Neural cell (in vitro differentiated cells): Measurements from ENCODE around the gene TLE1. TPM values are rescaled to one million over a fixed set of nuclear protein-coding genes. Genes with fewer than 3 reads are reported as not detected.

Experiments
- H2AFZ ChIP-seq: fragments of 200-600, 300-800 bp; sonication (generic), shearing (Covaris generic); 2 replicates; pipeline ENCODE4 v1.6.0; 2014; ENCODE audit warnings: low read depth, mild to moderate bottlenecking, antibody characterized with exemption, low read length, moderate library complexity
- H3F3A ChIP-seq: fragments of 200-600 bp; shearing (Covaris generic); 2 replicates; pipeline ENCODE4 v1.6.1; 2016; ENCODE audit warnings: mild to moderate bottlenecking, moderate library complexity, mixed read lengths, antibody characterized with exemption, low read length; ENCODE audit not compliant: insufficient read depth, poor library complexity, severe bottlenecking
- H3K27ac ChIP-seq: fragments of 200-600, 300-800 bp; sonication (generic), shearing (Covaris generic); 2 replicates; pipeline ENCODE4 v1.5.1; 2014; ENCODE audit warnings: mild to moderate bottlenecking, low read length, moderate library complexity
- H3K27me3 ChIP-seq: fragments of 300-800, 200-600 bp; sonication (generic), shearing (Covaris generic); 2 replicates; pipeline ENCODE4 v1.6.0; 2014; ENCODE audit warnings: mild to moderate bottlenecking, low read depth, low read length, moderate library complexity; ENCODE audit not compliant: insufficient read depth
- H3K36me3 ChIP-seq: fragments of 300-800, 200-600 bp; sonication (generic), shearing (Covaris generic); 2 replicates; pipeline ENCODE4 v1.5.1; 2014; ENCODE audit warnings: mild to moderate bottlenecking, antibody characterized with exemption, low read length, moderate library complexity; ENCODE audit not compliant: insufficient read depth
- H3K4me2 ChIP-seq: fragments of 300-800, 200-600 bp; sonication (generic), shearing (Covaris generic); 2 replicates; pipeline ENCODE4 v1.6.0; 2014; ENCODE audit warnings: mild to moderate bottlenecking, low read length
- H3K4me3 ChIP-seq: fragments of 300-800, 200-600 bp; sonication (generic), shearing (Covaris generic); 2 replicates; pipeline ENCODE4 v1.5.1; 2014; ENCODE audit warnings: mild to moderate bottlenecking, low read length, moderate library complexity
- H3K79me2 ChIP-seq: fragments of 200-600 bp; shearing (Covaris generic); replicated peaks from 2 replicates; pipeline ENCODE4 v1.6.0; 2014; ENCODE audit warnings: mild to moderate bottlenecking, low read length, moderate library complexity; ENCODE audit not compliant: insufficient read depth
- H3K9ac ChIP-seq: fragments of 300-800, 200-600 bp; sonication (generic), shearing (Covaris generic); 2 replicates; pipeline ENCODE4 v1.6.1; 2016; ENCODE audit warnings: mild to moderate bottlenecking, low read length, mixed read lengths
- H3K9me2 ChIP-seq: fragments of 200-600 bp; shearing (Covaris generic); 2 replicates; pipeline ENCODE4 v1.6.1; 2016; ENCODE audit warnings: mild to moderate bottlenecking, low read length, mixed read lengths; ENCODE audit not compliant: insufficient read depth
- H3K9me3 ChIP-seq: fragments of 200-600, 300-800 bp; sonication (generic), shearing (Covaris generic); 2 replicates; pipeline ENCODE4 v1.6.1; 2016; ENCODE audit warnings: mild to moderate bottlenecking, mixed run types, low read length, moderate library complexity, mixed read lengths
- H4K20me1 ChIP-seq: fragments of 200-600 bp; shearing (Covaris generic); 2 replicates; pipeline ENCODE4 v1.6.1; 2016; ENCODE audit warnings: mild to moderate bottlenecking, mixed run types; ENCODE audit not compliant: insufficient read depth
- CTCF ChIP-seq: fragments of 450-650 bp; IDR thresholded peaks from 2 replicates; pipeline ENCODE4 v1.5.1; 2014; ENCODE audit warnings: antibody characterized with exemption, mild to moderate bottlenecking, moderate library complexity; ENCODE audit not compliant: poor library complexity, severe bottlenecking
- EP300 ChIP-seq: fragments of 450-650 bp; conservative IDR thresholded peaks from 2 replicates; pipeline ENCODE4 v1.6.1; 2014; ENCODE audit warnings: antibody characterized with exemption, mild to moderate bottlenecking, moderate library complexity; ENCODE audit not compliant: poor library complexity, severe bottlenecking
- EZH2 ChIP-seq: fragments of 200-600, 300-800 bp; shearing (Covaris generic), sonication (generic); IDR thresholded peaks from 2 replicates; pipeline ENCODE4 v1.6.1; 2014; ENCODE audit warnings: antibody characterized with exemption, low read length, borderline replicate concordance, mild to moderate bottlenecking; ENCODE audit not compliant: insufficient read depth, poor library complexity, severe bottlenecking
- MXI1 ChIP-seq: fragments of 450-650 bp; conservative IDR thresholded peaks from 2 replicates; pipeline ENCODE4 v1.6.1; 2014; ENCODE audit warnings: antibody characterized with exemption, mild to moderate bottlenecking; ENCODE audit not compliant: poor library complexity, severe bottlenecking
- POLR2AphosphoS5 ChIP-seq: IDR thresholded peaks from 2 replicates; pipeline ENCODE4 v1.6.1; 2012
- RAD21 ChIP-seq: fragments of 450-650 bp; conservative IDR thresholded peaks from 2 replicates; pipeline ENCODE4 v1.6.1; 2014; ENCODE audit warnings: antibody characterized with exemption, mild to moderate bottlenecking, moderate library complexity
- REST ChIP-seq: IDR thresholded peaks from 2 replicates; pipeline ENCODE4 v1.6.1; 2012; ENCODE audit warnings: borderline replicate concordance
- SMC3 ChIP-seq: fragments of 450-650 bp; conservative IDR thresholded peaks from 2 replicates; pipeline ENCODE4 v1.6.1; 2014; ENCODE audit warnings: antibody characterized with exemption, mild to moderate bottlenecking, moderate library complexity; ENCODE audit not compliant: poor library complexity
- TAF1 ChIP-seq: IDR thresholded peaks from 2 replicates; pipeline ENCODE4 v1.6.1; 2012; ENCODE audit warnings: low read depth
- polyA plus RNA-seq: library from polyadenylated mRNA; depleted of rRNA; stranded (reverse); fragments of >200 nt; gene quantifications from 2 replicates; pipeline ENCODE4 v1.2.3, GENCODE V29; 2014

Gene TLE1
- polyA plus RNA-seq, 1 donor from 2014 or later: 93.6 TPM

DNA sequence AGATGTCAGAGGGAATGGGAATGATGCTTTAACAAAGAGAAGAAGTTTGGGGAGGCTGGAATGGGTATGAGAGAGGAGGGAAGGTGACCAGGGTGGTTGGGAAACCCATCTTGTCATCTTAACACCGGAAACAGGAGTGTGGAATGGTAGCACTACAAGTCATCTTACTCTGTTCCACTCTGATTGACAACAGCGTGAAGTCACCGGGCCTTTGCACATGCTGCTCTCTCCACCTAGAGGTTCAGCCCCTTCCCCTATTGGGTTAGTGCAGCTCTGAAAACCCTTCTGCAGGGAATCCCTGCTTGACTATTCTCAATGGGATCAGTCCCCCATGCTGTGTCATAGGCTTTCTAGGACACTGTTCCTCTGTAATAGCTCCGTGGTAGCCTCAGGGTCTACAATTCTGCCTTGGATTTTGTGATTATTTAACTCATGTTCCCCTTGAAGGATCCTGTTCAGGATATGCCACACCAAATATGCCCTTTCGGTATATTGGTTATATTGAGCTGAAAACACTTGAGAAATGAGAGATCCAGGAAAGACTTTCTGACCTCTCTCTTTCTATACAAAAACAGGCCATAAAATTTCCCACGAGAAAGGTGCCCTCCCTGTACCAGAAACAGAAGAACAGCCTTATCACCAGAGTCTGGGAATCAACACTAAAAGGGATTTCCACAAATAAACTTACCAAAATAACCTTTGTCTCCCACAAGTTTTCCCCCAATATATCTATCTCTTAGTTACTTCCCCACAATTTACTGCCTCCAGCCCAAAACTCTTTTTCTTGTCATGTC is 86.3 kb downstream of the TLE1 start:
- Histone ChIP-seq H3K9ac (no peak overlapping the region), H3K9me3 (no peaks in the 10 kb centered on the region), H3K36me3 (no peaks in the 10 kb centered on the region), H2AFZ (no peak overlapping the region), H3K27me3 (no peaks in the 10 kb centered on the region), H3K79me2 (peaks cover 5% of the 10 kb centered on the region), H3F3A (no peaks in the 10 kb centered on the region), H4K20me1 (no peaks in the 10 kb centered on the region), H3K4me2 (no peak overlapping the region), H3K9me2 (no peaks in the 10 kb centered on the region), H3K4me3 (no peak overlapping the region), H3K27ac (no peak overlapping the region)
- no peak for TF ChIP-seq SMC3
- TF ChIP-seq EP300: no peak
- TF ChIP-seq MXI1: no peak
- no peak for TF ChIP-seq RAD21
- no peak for TF ChIP-seq REST
- TF ChIP-seq TAF1: no peak
- no peak for TF ChIP-seq POLR2AphosphoS5

- Histone ChIP-seq H3K27ac (no peak overlapping the region), H4K20me1 (no peaks in the 10 kb centered on the region), H3K4me3 (no peak overlapping the region), H3K79me2 (peaks cover 5% of the 10 kb centered on the region), H3K9ac (no peak overlapping the region), H3K4me2 (no peak overlapping the region), H3F3A (no peaks in the 10 kb centered on the region), H3K9me2 (no peaks in the 10 kb centered on the region), H3K9me3 (no peaks in the 10 kb centered on the region), H2AFZ (no peak overlapping the region), H3K36me3 (no peaks in the 10 kb centered on the region), H3K27me3 (no peaks in the 10 kb centered on the region)
- TF ChIP-seq TAF1: no peak
- TF ChIP-seq EZH2: no peak
- TF ChIP-seq EP300: no peak
- no peak for TF ChIP-seq REST
- no peak for TF ChIP-seq CTCF
- no peak for TF ChIP-seq SMC3
- TF ChIP-seq MXI1: no peak
- no peak for TF ChIP-seq POLR2AphosphoS5
- TF ChIP-seq RAD21: no peak
Observed at GRCh38 chr9:81601639-81602623, 87.4 kb downstream of the TLE1 start.
